GM12891 (cell line): ENCODE data around the gene IL1RL1.

ENCODE experiments used
- POLR2A ChIP-seq: IDR thresholded peaks from 2 replicates; pipeline ENCODE4 v1.6.1; 2011; ENCODE audit warnings: low read depth, low read length, control low read depth
- POLR2AphosphoS5 ChIP-seq: IDR thresholded peaks from 2 replicates; pipeline ENCODE4 v1.6.1; 2011; ENCODE audit warnings: low read depth, low read length, control low read depth

- TF ChIP-seq POLR2A (no peak), POLR2AphosphoS5 (no peak)
These were observed 23.1 kb downstream of the IL1RL1 start for GRCh38 chr2:102334486-102334885.
